GM12878 (cell line): Measurements from ENCODE around the gene TMEM253. TPM values are rescaled to one million over a fixed set of nuclear protein-coding genes. Genes with fewer than 3 reads are reported as not detected.

Source experiments
- ATAC-seq: fragments of 200-7000 bp; cut with Tn5 transposase; 3 replicates; pipeline ENCODE4 v1.9.1; 2020; ENCODE audit warnings: mild to moderate bottlenecking, moderate library complexity
- BruUV-seq: library from RNA; stranded (reverse); fragments of 400-500 nt; replicated peaks from 2 replicates; lab custom pipeline; 2021; lab: Mats Ljungman, UMichigan
- CTCF ChIA-PET: fragments of 300-600 bp; sonication (Branson Sonifier 250); formaldehyde crosslinking; extraction: SDS; loops from one replicate; lab custom pipeline; 2021; ENCODE audit warnings: inconsistent platforms; lab: Yijun Ruan, JAX
- POLR2A ChIA-PET: fragments of 350-600 bp; formaldehyde crosslinking; extraction: SDS; loops from one replicate; lab custom pipeline; 2021; ENCODE audit warnings: inconsistent platforms; lab: Charles Lee
- RAD21 ChIA-PET: fragments of 300-600 bp; sonication (Branson Sonifier 250); formaldehyde crosslinking; loops from one replicate; lab custom pipeline; 2023; ENCODE audit warnings: antibody characterized with exemption; ENCODE audit not compliant: unreplicated experiment; lab: Charles Lee
- SMC1A ChIA-PET: fragments of 300-600 bp; sonication (Branson Sonifier 250); formaldehyde crosslinking; loops from one replicate; lab custom pipeline; 2023; ENCODE audit not compliant: unreplicated experiment, uncharacterized antibody; lab: Charles Lee
- DNase-seq: peaks from one replicate; pipeline ENCODE4 v3.0.0-alpha.2; 2011; ENCODE audit warnings: low read depth, low spot score
- FAIRE-seq: peaks from 3 replicates; lab custom pipeline; 2011; peaks lifted over from hg19 to GRCh38; lab: Jason Lieb, UNC
- H2AFZ ChIP-seq: 2 replicates; pipeline ENCODE4 v1.6.0; 2011; ENCODE audit warnings: low read depth, low read length, control low read depth; ENCODE audit not compliant: control insufficient read depth
- H3K27ac ChIP-seq: 2 replicates; pipeline ENCODE4 v1.5.1; 2011; ENCODE audit warnings: control low read depth; ENCODE audit not compliant: control insufficient read depth, insufficient read depth
- H3K27me3 ChIP-seq, 2 experiments: replicated peaks in 1 of 2; 2 replicates each; pipeline versions ENCODE4 v1.6.0 to v1.6.1; 2011; ENCODE audit warnings: low read length in 1 of 2; ENCODE audit not compliant: control insufficient read depth in 2 of 2, insufficient read depth in 2 of 2
- H3K36me3 ChIP-seq, 2 experiments: 2 replicates each; pipeline ENCODE4 v1.5.1; 2011; ENCODE audit warnings: low read length in 1 of 2; ENCODE audit not compliant: control insufficient read depth in 2 of 2, insufficient read depth in 2 of 2
- H3K4me1 ChIP-seq: 2 replicates; pipeline ENCODE4 v1.6.1; 2011; ENCODE audit warnings: mild to moderate bottlenecking, low read length, moderate library complexity, mixed read lengths; ENCODE audit not compliant: control insufficient read depth, insufficient read depth
- H3K4me2 ChIP-seq: 2 replicates; pipeline ENCODE4 v1.6.0; 2011; ENCODE audit warnings: control low read depth; ENCODE audit not compliant: control insufficient read depth, insufficient read depth
- H3K4me3 ChIP-seq: fragments of 200-600 bp; sonication (generic); 2 replicates; pipeline ENCODE4 v1.5.1; 2016
- H3K79me2 ChIP-seq: 2 replicates; pipeline ENCODE4 v1.6.0; 2011; ENCODE audit warnings: low read length; ENCODE audit not compliant: control insufficient read depth, insufficient read depth
- H3K9ac ChIP-seq: 2 replicates; pipeline ENCODE4 v1.8.0; 2011; ENCODE audit warnings: low read length, control low read depth, mixed read lengths; ENCODE audit not compliant: control insufficient read depth, insufficient read depth
- H3K9me3 ChIP-seq: replicated peaks from 3 replicates; pipeline ENCODE4 v1.5.1; 2011; ENCODE audit warnings: mild to moderate bottlenecking, low read length; ENCODE audit not compliant: control insufficient read depth, insufficient read depth
- H4K20me1 ChIP-seq: 2 replicates; pipeline ENCODE4 v1.6.0; 2011; ENCODE audit not compliant: control insufficient read depth, insufficient read depth
- ATF7 ChIP-seq: fragments of 450-650 bp; IDR thresholded peaks from 2 replicates; pipeline ENCODE4 v1.6.1; 2016; ENCODE audit warnings: low read depth, mild to moderate bottlenecking
- BHLHE40 ChIP-seq, 2 experiments: fragments of 450-650 bp in 1 of 2; IDR thresholded peaks; 2 replicates each; pipeline ENCODE4 v1.6.1; 2011 to 2017; ENCODE audit warnings: low read depth in 2 of 2, borderline replicate concordance in 1 of 2, improper control_type of control experiment in 1 of 2, low read length in 1 of 2, mild to moderate bottlenecking in 1 of 2
- BMI1 ChIP-seq: fragments of 450-650 bp; IDR thresholded peaks from 2 replicates; pipeline ENCODE4 v1.6.1; 2016; ENCODE audit warnings: mild to moderate bottlenecking, moderate library complexity, borderline replicate concordance
- CHD2 ChIP-seq: IDR thresholded peaks from 2 replicates; pipeline ENCODE4 v1.6.1; 2011; ENCODE audit warnings: low read depth, low read length, improper control_type of control experiment, borderline replicate concordance
- CTCF ChIP-seq, 3 experiments: IDR thresholded peaks in 2 of 3; conservative IDR thresholded peaks in 1 of 3; 2 replicates each; pipeline ENCODE4 v1.5.1; 2011; ENCODE audit warnings: low read depth in 3 of 3, low read length in 3 of 3, mild to moderate bottlenecking in 3 of 3, control low read depth in 2 of 3, moderate library complexity in 2 of 3, inconsistent platforms in 1 of 3, mixed read lengths in 1 of 3; ENCODE audit not compliant: control insufficient read depth in 2 of 3, insufficient read depth in 1 of 3; ENCODE audit errors: extremely low read depth in 1 of 3
- GABPA ChIP-seq: IDR thresholded peaks from 2 replicates; pipeline ENCODE4 v1.6.1; 2014; ENCODE audit warnings: antibody characterized with exemption, low read depth, mild to moderate bottlenecking, inconsistent platforms
- NFYA ChIP-seq: IDR thresholded peaks from 2 replicates; pipeline ENCODE4 v1.6.1; 2011; ENCODE audit warnings: low read depth, mild to moderate bottlenecking, low read length, improper control_type of control experiment, borderline replicate concordance
- NR2C1 ChIP-seq: fragments of 450-650 bp; IDR thresholded peaks from 2 replicates; pipeline ENCODE4 v1.6.1; 2017; ENCODE audit warnings: antibody characterized with exemption, mild to moderate bottlenecking, moderate library complexity
- PBX3 ChIP-seq: IDR thresholded peaks from 2 replicates; pipeline ENCODE4 v1.6.1; 2011; ENCODE audit warnings: mild to moderate bottlenecking, low read depth, low read length, moderate library complexity; ENCODE audit not compliant: insufficient replicate concordance
- ZBTB11 ChIP-seq: fragments of 450-650 bp; formaldehyde crosslinking; IDR thresholded peaks from 2 replicates; pipeline ENCODE4 v1.5.0; 2022; ENCODE audit warnings: mild to moderate bottlenecking, missing genetic modification characterization
- ZNF24 ChIP-seq: fragments of 450-650 bp; IDR thresholded peaks from 2 replicates; pipeline ENCODE4 v1.6.1; 2017; ENCODE audit warnings: antibody characterized with exemption, mild to moderate bottlenecking
- WGBS: methylation state at CpG from one replicate; pipeline ENCODE4 v1.1.6; 2016; ENCODE audit warnings: low lambda C conversion rate; ENCODE audit not compliant: insufficient replicate concordance, insufficient coverage; ENCODE audit errors: missing lambda C conversion rate; 5-methylcytosine and 5-hydroxymethylcytosine counted together
- in situ Hi-C: fragments of 300-500 bp; cut with MboI; formaldehyde crosslinking; loops from 9 replicates; pipeline ENCODE4 v1.14.3; 2018; ENCODE audit warnings: mixed read lengths
- intact Hi-C: fragments of 100-400 bp; cut with micrococcal nuclease; formaldehyde crosslinking; loops from one replicate; pipeline ENCODE4 v1.14.2; 2022; ENCODE audit not compliant: unreplicated experiment
- polyA plus RNA-seq, 11 experiments: library from polyadenylated mRNA; depleted of rRNA in 4 of 11; unstranded in 6 of 11; stranded (reverse) in 5 of 11; fragments of >200 nt; fragmentation: Nextera tagmentation in 4 of 11; fragmentation: Illumina TruSeq in 1 of 11; extraction: Ambion mirVana in 4 of 11; extraction: Trizol in 1 of 11; gene quantifications; 1 replicate in 1 of 11; 2 replicates in 10 of 11; pipeline versions ENCODE4 v1.2.1 to v1.2.3, GENCODE V29; 2011 to 2016; ENCODE audit warnings: inconsistent platforms in 2 of 11, missing spikeins in 2 of 11, low read depth in 1 of 11
- total RNA-seq, 4 experiments: library from RNA; depleted of rRNA in 3 of 4; stranded (reverse); fragments of >200 nt in 3 of 4; fragmentation: Illumina TruSeq in 1 of 4; extraction: Trizol in 1 of 4; gene quantifications; 2 replicates each; pipeline versions ENCODE4 v1.2.1 to v1.2.3, GENCODE V29; 2013 to 2021
- TF ChIP-seq, protein P1 (sequence below): fragments of 450-650 bp; IDR thresholded peaks from 2 replicates; pipeline ENCODE4 v1.6.1; 2017; ENCODE audit warnings: mild to moderate bottlenecking, moderate library complexity

Gene TMEM253
- total and polyA plus RNA-seq, 10 of the 15 experiments (the other 5 are each of a cell fraction or from before 2014, with no cell fraction given): 0.11 to 0.48 TPM; not detected in 8

- DNase-seq (no peak), FAIRE-seq (no peak), ATAC-seq (no peak)
- H3K9ac ChIP-seq: no peak overlapping the region
- no peaks in the 10 kb centered on the region for H3K9me3 ChIP-seq
- in situ Hi-C loops: no loop called here
- H3K79me2 ChIP-seq: no peaks in the 10 kb centered on the region
- ChIA-PET RAD21 (no interaction called here), SMC1A (no interaction called here), CTCF (interaction anchor here (1.3 to 3.0 kb wide), 2 partner anchors 13 to 16 kb away, joined by 4 to 10 read pairs; no protein-coding TSS in a partner anchor), POLR2A (no interaction called here)
- intact Hi-C loops: no loop called here
- H3K4me3 ChIP-seq: no peak overlapping the region
- no TSS peak for BruUV-seq
- no peak overlapping the region for H2AFZ ChIP-seq
- H3K4me1 ChIP-seq: peaks cover 13% of the 10 kb centered on the region
- peaks cover under 1 to 3% of the 10 kb centered on the region in 2 experiments; a peak in 1 of 4 replicates for H3K27me3 ChIP-seq
- no peak overlapping the region for H3K4me2 ChIP-seq
- no peaks in the 10 kb centered on the region for H4K20me1 ChIP-seq
- no peak overlapping the region for H3K27ac ChIP-seq
- H3K36me3 ChIP-seq: no peaks in the 10 kb centered on the region
- WGBS: 31% methylated on average over 9 of the region's 9 CpGs
- TF ChIP-seq GABPA (no peak), NFYA (no peak), CHD2 (no peak), ZBTB11 (CRISPR knock-in tag) (no peak), BMI1 (no peak), ATF7 (no peak), NR2C1 (no peak), CTCF (IDR thresholded peaks at IDR 0.05 in 2 of 3, conservative IDR thresholded peaks at IDR 0.05 in 1 of 3; ENCODE audit: control insufficient read depth in 2 of 3, extremely low read depth in 1 of 3, insufficient read depth in 1 of 3, low read depth in 3 of 3, low read length in 3 of 3) (no peak), BHLHE40 (IDR thresholded peaks at IDR 0.05; ENCODE audit: borderline replicate concordance in 1 of 2, low read depth in 2 of 2, low read length in 1 of 2) (no peak), PBX3 (no peak), ZNF24 (no peak)
- TF ChIP-seq, protein P1, sequence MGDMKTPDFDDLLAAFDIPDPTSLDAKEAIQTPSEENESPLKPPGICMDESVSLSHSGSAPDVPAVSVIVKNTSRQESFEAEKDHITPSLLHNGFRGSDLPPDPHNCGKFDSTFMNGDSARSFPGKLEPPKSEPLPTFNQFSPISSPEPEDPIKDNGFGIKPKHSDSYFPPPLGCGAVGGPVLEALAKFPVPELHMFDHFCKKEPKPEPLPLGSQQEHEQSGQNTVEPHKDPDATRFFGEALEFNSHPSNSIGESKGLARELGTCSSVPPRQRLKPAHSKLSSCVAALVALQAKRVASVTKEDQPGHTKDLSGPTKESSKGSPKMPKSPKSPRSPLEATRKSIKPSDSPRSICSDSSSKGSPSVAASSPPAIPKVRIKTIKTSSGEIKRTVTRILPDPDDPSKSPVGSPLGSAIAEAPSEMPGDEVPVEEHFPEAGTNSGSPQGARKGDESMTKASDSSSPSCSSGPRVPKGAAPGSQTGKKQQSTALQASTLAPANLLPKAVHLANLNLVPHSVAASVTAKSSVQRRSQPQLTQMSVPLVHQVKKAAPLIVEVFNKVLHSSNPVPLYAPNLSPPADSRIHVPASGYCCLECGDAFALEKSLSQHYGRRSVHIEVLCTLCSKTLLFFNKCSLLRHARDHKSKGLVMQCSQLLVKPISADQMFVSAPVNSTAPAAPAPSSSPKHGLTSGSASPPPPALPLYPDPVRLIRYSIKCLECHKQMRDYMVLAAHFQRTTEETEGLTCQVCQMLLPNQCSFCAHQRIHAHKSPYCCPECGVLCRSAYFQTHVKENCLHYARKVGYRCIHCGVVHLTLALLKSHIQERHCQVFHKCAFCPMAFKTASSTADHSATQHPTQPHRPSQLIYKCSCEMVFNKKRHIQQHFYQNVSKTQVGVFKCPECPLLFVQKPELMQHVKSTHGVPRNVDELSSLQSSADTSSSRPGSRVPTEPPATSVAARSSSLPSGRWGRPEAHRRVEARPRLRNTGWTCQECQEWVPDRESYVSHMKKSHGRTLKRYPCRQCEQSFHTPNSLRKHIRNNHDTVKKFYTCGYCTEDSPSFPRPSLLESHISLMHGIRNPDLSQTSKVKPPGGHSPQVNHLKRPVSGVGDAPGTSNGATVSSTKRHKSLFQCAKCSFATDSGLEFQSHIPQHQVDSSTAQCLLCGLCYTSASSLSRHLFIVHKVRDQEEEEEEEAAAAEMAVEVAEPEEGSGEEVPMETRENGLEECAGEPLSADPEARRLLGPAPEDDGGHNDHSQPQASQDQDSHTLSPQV: no peak
These were observed 25.0 kb upstream of the TMEM253 start for GRCh38 chr14:21075719-21076437.
